Esophagus squamous epithelium (tissue), 4 donors: ENCODE measurements around the gene UBE2H.

Experiments used
- POLR2A ChIP-seq, 4 donors: fragments of 450-650 bp; IDR thresholded peaks; one replicate each; pipeline ENCODE4 v1.6.1; 2017; ENCODE audit warnings: antibody characterized with exemption in 4 of 4, mild to moderate bottlenecking in 4 of 4, moderate library complexity in 3 of 4
- TF ChIP-seq, protein P1 (sequence below), 6 experiments: fragments of 450-650 bp in 4 of 6; fragments of 200-600 bp in 2 of 6; sonication (generic) in 2 of 6; IDR thresholded peaks; one replicate each; pipeline ENCODE4 v1.5.1; 2016 to 2019; ENCODE audit warnings: antibody characterized with exemption in 6 of 6, mild to moderate bottlenecking in 4 of 6, moderate library complexity in 4 of 6

DNA sequence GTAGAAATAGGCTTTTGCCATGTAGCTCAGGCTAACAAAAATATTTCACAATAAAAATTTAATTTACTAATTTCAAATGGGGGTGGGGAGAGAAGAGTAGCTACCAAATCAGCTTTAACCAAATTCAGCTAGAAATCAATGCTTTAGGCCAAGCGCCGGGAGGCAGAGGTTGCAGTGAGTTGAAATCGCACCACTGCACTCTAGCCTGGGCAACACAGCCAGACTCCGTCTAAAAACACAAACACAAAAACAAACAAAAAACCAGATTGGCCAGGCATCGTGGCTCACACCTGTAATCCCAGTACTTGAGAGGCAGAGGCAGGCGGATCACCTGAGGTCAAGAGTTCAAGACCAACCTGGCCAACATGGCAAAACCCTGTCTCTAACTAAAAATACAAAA lies 9.4 kb downstream of the UBE2H start:
- TF ChIP-seq, protein P1, sequence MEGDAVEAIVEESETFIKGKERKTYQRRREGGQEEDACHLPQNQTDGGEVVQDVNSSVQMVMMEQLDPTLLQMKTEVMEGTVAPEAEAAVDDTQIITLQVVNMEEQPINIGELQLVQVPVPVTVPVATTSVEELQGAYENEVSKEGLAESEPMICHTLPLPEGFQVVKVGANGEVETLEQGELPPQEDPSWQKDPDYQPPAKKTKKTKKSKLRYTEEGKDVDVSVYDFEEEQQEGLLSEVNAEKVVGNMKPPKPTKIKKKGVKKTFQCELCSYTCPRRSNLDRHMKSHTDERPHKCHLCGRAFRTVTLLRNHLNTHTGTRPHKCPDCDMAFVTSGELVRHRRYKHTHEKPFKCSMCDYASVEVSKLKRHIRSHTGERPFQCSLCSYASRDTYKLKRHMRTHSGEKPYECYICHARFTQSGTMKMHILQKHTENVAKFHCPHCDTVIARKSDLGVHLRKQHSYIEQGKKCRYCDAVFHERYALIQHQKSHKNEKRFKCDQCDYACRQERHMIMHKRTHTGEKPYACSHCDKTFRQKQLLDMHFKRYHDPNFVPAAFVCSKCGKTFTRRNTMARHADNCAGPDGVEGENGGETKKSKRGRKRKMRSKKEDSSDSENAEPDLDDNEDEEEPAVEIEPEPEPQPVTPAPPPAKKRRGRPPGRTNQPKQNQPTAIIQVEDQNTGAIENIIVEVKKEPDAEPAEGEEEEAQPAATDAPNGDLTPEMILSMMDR (IDR thresholded peaks at IDR 0.05), result no peak
- TF ChIP-seq POLR2A (IDR thresholded peaks at IDR 0.05), result no peak
